OCI-LY7 (cell line): ENCODE measurements around the gene CACNA2D1. TPM values are rescaled to one million over a fixed set of nuclear protein-coding genes. Genes with fewer than 3 reads are reported as not detected.

Source experiments
- BruUV-seq: library from RNA; stranded (reverse); fragments of 400-500 nt; replicated peaks from 2 replicates; lab custom pipeline; 2021; lab: Mats Ljungman, UMichigan
- CTCF ChIA-PET: fragments of 300-600 bp; sonication (Branson Sonifier 250); formaldehyde crosslinking; loops from one replicate; lab custom pipeline; 2022; ENCODE audit warnings: antibody characterized with exemption; ENCODE audit not compliant: unreplicated experiment; lab: Charles Lee
- POLR2A ChIA-PET: fragments of 300-600 bp; sonication (Branson Sonifier 250); formaldehyde crosslinking; loops from one replicate; lab custom pipeline; 2022; ENCODE audit warnings: antibody characterized with exemption; lab: Charles Lee
- DNase-seq: peaks from one replicate; pipeline ENCODE4 v3.0.0-alpha.2; 2015; ENCODE audit warnings: low spot score
- H2AFZ ChIP-seq: fragments of 200-600 bp; sonication (generic), shearing (Covaris generic); 2 replicates; pipeline ENCODE4 v1.6.1; 2014; ENCODE audit warnings: mild to moderate bottlenecking, antibody characterized with exemption, low read length, moderate library complexity
- H3K27ac ChIP-seq: fragments of 200-600 bp; sonication (generic); 2 replicates; pipeline ENCODE4 v1.5.1; 2014; ENCODE audit warnings: mixed run types, low read depth, mild to moderate bottlenecking, moderate library complexity, low read length, inconsistent platforms; ENCODE audit not compliant: poor library complexity, severe bottlenecking
- H3K36me3 ChIP-seq: fragments of 200-600 bp; sonication (generic); 2 replicates; pipeline ENCODE4 v1.6.1; 2014; ENCODE audit warnings: mild to moderate bottlenecking, antibody characterized with exemption, low read length, moderate library complexity, mixed read lengths; ENCODE audit not compliant: insufficient read depth
- H3K4me1 ChIP-seq: fragments of 200-600 bp; sonication (generic); 2 replicates; pipeline ENCODE4 v1.5.1; 2014; ENCODE audit warnings: mild to moderate bottlenecking, low read length; ENCODE audit not compliant: insufficient read depth, poor library complexity, severe bottlenecking
- H3K4me2 ChIP-seq: fragments of 200-600 bp; sonication (generic); 2 replicates; pipeline ENCODE4 v1.6.1; 2014; ENCODE audit warnings: mild to moderate bottlenecking, low read length
- H3K4me3 ChIP-seq: fragments of 200-600 bp; sonication (generic); 2 replicates; pipeline ENCODE4 v1.5.1; 2014; ENCODE audit warnings: mild to moderate bottlenecking, low read depth, low read length; ENCODE audit not compliant: poor library complexity, severe bottlenecking
- H3K79me2 ChIP-seq: fragments of 200-600 bp; sonication (generic); 2 replicates; pipeline ENCODE4 v1.6.1; 2016; ENCODE audit warnings: low read depth, mild to moderate bottlenecking, low read length, moderate library complexity, mixed read lengths; ENCODE audit not compliant: insufficient read depth
- H3K9me2 ChIP-seq: fragments of 200-600 bp; sonication (generic); 2 replicates; pipeline ENCODE4 v1.6.1; 2016; ENCODE audit warnings: mild to moderate bottlenecking, low read length, mixed read lengths; ENCODE audit not compliant: insufficient read depth
- H3K9me3 ChIP-seq: fragments of 200-600 bp; sonication (generic); 2 replicates; pipeline ENCODE4 v1.6.1; 2014; ENCODE audit warnings: mild to moderate bottlenecking, mixed run types, low read length, mixed read lengths
- H4K20me1 ChIP-seq: fragments of 200-600 bp; sonication (generic); 2 replicates; pipeline ENCODE4 v1.6.1; 2014; ENCODE audit warnings: mild to moderate bottlenecking, antibody characterized with exemption, low read length, moderate library complexity, mixed read lengths; ENCODE audit not compliant: insufficient read depth
- CTCF ChIP-seq: fragments of 200-600 bp; sonication (generic); conservative IDR thresholded peaks from 2 replicates; pipeline ENCODE4 v1.5.1; 2014; ENCODE audit warnings: mild to moderate bottlenecking, antibody characterized with exemption, low read length, moderate library complexity, mixed read lengths
- EZH2phosphoT487 ChIP-seq: fragments of 200-600 bp; sonication (generic); IDR thresholded peaks from 2 replicates; pipeline ENCODE4 v1.6.1; 2018; ENCODE audit warnings: low read depth, borderline replicate concordance, mild to moderate bottlenecking, mixed run types, antibody characterized with exemption, low read length, moderate library complexity, mixed read lengths
- intact Hi-C: fragments of 100-400 bp; cut with micrococcal nuclease; formaldehyde crosslinking; loops from one replicate; pipeline ENCODE4 v1.10.0; 2022; ENCODE audit not compliant: unreplicated experiment
- total RNA-seq, 2 experiments: library from RNA; depleted of rRNA in 1 of 2; stranded (reverse); fragments of >200 nt in 1 of 2; shearing (Covaris generic) in 1 of 2; gene quantifications; 2 replicates each; pipeline ENCODE4 v1.2.3, GENCODE V29; 2014 to 2022

CACNA2D1 gene
- total RNA-seq, 2 experiments from 2014 or later: not detected

GRCh38 chr7:82053453-82054032, 390.0 kb downstream of the CACNA2D1 start:
- POLR2A ChIA-PET: no interaction called here

GRCh38 chr7:82051601-82052000, 392.0 kb downstream of the CACNA2D1 start:
- no peaks in the 10 kb centered on the region for H3K79me2 ChIP-seq
- no peak overlapping the region for H3K27ac ChIP-seq
- H3K4me1 ChIP-seq: no peaks in the 10 kb centered on the region
- no peaks in the 10 kb centered on the region for H3K36me3 ChIP-seq
- no peaks in the 10 kb centered on the region for H3K9me2 ChIP-seq
- no peak overlapping the region for H2AFZ ChIP-seq
- no peak overlapping the region for H3K4me3 ChIP-seq
- DNase-seq: no peak
- POLR2A ChIA-PET: no interaction called here
- intact Hi-C loops: no loop called here
- no peak overlapping the region for H3K4me2 ChIP-seq
- no peaks in the 10 kb centered on the region for H3K9me3 ChIP-seq
- TF ChIP-seq CTCF (no peak), EZH2phosphoT487 (no peak)
- H4K20me1 ChIP-seq: no peaks in the 10 kb centered on the region
- BruUV-seq: no TSS peak
- CTCF ChIA-PET: no interaction called here

More at GRCh38 chr7:82053453-82054032, 390.0 kb downstream of the CACNA2D1 start:
- H2AFZ ChIP-seq: no peak overlapping the region
- no peaks in the 10 kb centered on the region for H3K9me2 ChIP-seq
- DNase-seq: no peak
- BruUV-seq: no TSS peak
- H3K27ac ChIP-seq: no peak overlapping the region
- intact Hi-C loops: no loop called here
- no peak overlapping the region for H3K4me2 ChIP-seq
- TF ChIP-seq CTCF: no peak
- TF ChIP-seq EZH2phosphoT487: no peak
- H3K4me1 ChIP-seq: no peaks in the 10 kb centered on the region
- CTCF ChIA-PET: no interaction called here
- no peaks in the 10 kb centered on the region for H3K36me3 ChIP-seq
- H4K20me1 ChIP-seq: no peaks in the 10 kb centered on the region
- no peaks in the 10 kb centered on the region for H3K79me2 ChIP-seq
- H3K9me3 ChIP-seq: no peaks in the 10 kb centered on the region
- H3K4me3 ChIP-seq: no peak overlapping the region

- H3K4me2 ChIP-seq: no peak overlapping the region
- no peak overlapping the region for H3K4me3 ChIP-seq
- H4K20me1 ChIP-seq: no peaks in the 10 kb centered on the region
- no TSS peak for BruUV-seq
- no peaks in the 10 kb centered on the region for H3K9me2 ChIP-seq
- ChIA-PET CTCF (no interaction called here), POLR2A (no interaction called here)
- no peak overlapping the region for H3K27ac ChIP-seq
- no peaks in the 10 kb centered on the region for H3K36me3 ChIP-seq
- no peaks in the 10 kb centered on the region for H3K4me1 ChIP-seq
- H2AFZ ChIP-seq: no peak overlapping the region
- intact Hi-C loops: no loop called here
- H3K79me2 ChIP-seq: no peaks in the 10 kb centered on the region
- DNase-seq: no peak
- TF ChIP-seq CTCF: no peak
- H3K9me3 ChIP-seq: no peaks in the 10 kb centered on the region
These were observed 392.8 kb downstream of the CACNA2D1 start for GRCh38 chr7:82050792-82051191.
